Heart left ventricle (tissue), 13 donors: ENCODE data around the gene WDR87.

Source experiments
- CTCF ChIP-seq, 12 donors: fragments of 200-600 bp; sonication (generic) in 4 of 12; IDR thresholded peaks; one replicate each; pipeline versions ENCODE4 v1.5.0 to v1.8.0; 2018 to 2022; ENCODE audit warnings: antibody characterized with exemption in 12 of 12, mild to moderate bottlenecking in 5 of 12
- POLR2A ChIP-seq, 2 donors: fragments of 450-650 bp; IDR thresholded peaks; one replicate each; pipeline ENCODE4 v1.6.1; 2017; ENCODE audit warnings: antibody characterized with exemption in 2 of 2, mild to moderate bottlenecking in 2 of 2, moderate library complexity in 2 of 2
- donor health status: ischemic (EF 13 %, LVEDD 7.1; RV severe dilation, severe dysfunction).
- donor health status: DM: no; HTN: yes; CAD: no.
- donor health status: DM: no; HTN: no; CAD: no.
- donor health status: ischemic (EF 25% LVEDD 6.9; RV normal size, moderate dysfunction).
- donor health status: ischemic (EF 25% LVEDD 5.7; RV mildly dilated, moderate dysfunction).
- donor health status: ischemic (EF 35%, LVEDD 5.7; RV mildly dilated, moderate dysfunction).
- donor health status: nonischemic (EF 11% LVEDD 7.7; RV severe dilation, severe dysfunction).
- donor health status: DM: yes; HTN: yes; CAD: no.
- donor health status: PGD.
- donor health status: ischemic (EF 29% LVEDD 5.4; RV normal size, mild dysfunction).
- donor health status: nonischemic (EF 23%, LVEDD 6.1; RV moderate dilation, normal function).

GRCh38 chr19:37946132-37946531 lies 39.7 kb upstream of the WDR87 start:
- TF ChIP-seq CTCF (IDR thresholded peaks at IDR 0.05) (no peak), POLR2A (IDR thresholded peaks at IDR 0.05) (no peak)
